ENCODE data around the gene PPP1R14C.

The PPP1R14C gene

GRCh38 chr6:150254770-150255169, 111.9 kb downstream of the PPP1R14C start:
- no peak for TF ChIP-seq ZBTB7A (IDR thresholded peaks at IDR 0.05; ENCODE audit: low read depth)
- no peak for TF ChIP-seq TCF12 (IDR thresholded peaks at IDR 0.05; ENCODE audit: low read depth)
- TF ChIP-seq, protein P1, sequence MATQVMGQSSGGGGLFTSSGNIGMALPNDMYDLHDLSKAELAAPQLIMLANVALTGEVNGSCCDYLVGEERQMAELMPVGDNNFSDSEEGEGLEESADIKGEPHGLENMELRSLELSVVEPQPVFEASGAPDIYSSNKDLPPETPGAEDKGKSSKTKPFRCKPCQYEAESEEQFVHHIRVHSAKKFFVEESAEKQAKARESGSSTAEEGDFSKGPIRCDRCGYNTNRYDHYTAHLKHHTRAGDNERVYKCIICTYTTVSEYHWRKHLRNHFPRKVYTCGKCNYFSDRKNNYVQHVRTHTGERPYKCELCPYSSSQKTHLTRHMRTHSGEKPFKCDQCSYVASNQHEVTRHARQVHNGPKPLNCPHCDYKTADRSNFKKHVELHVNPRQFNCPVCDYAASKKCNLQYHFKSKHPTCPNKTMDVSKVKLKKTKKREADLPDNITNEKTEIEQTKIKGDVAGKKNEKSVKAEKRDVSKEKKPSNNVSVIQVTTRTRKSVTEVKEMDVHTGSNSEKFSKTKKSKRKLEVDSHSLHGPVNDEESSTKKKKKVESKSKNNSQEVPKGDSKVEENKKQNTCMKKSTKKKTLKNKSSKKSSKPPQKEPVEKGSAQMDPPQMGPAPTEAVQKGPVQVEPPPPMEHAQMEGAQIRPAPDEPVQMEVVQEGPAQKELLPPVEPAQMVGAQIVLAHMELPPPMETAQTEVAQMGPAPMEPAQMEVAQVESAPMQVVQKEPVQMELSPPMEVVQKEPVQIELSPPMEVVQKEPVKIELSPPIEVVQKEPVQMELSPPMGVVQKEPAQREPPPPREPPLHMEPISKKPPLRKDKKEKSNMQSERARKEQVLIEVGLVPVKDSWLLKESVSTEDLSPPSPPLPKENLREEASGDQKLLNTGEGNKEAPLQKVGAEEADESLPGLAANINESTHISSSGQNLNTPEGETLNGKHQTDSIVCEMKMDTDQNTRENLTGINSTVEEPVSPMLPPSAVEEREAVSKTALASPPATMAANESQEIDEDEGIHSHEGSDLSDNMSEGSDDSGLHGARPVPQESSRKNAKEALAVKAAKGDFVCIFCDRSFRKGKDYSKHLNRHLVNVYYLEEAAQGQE (IDR thresholded peaks at IDR 0.05; ENCODE audit: low read depth) = no peak
- no peak for TF ChIP-seq YY1 (IDR thresholded peaks at IDR 0.05; ENCODE audit: low read depth)
- TF ChIP-seq TEAD4 (IDR thresholded peaks at IDR 0.05) = no peak
- no peak for TF ChIP-seq CREB1 (IDR thresholded peaks at IDR 0.05; ENCODE audit: low read depth)
- TF ChIP-seq MAX (IDR thresholded peaks at IDR 0.05) = no peak
- TF ChIP-seq FOXM1 (IDR thresholded peaks at IDR 0.05; ENCODE audit: borderline replicate concordance, low read depth) = no peak
- no peak for TF ChIP-seq CEBPB (IDR thresholded peaks at IDR 0.05)
- no peak for TF ChIP-seq USF1 (IDR thresholded peaks at IDR 0.05)
- no peak for TF ChIP-seq EGR1 (IDR thresholded peaks at IDR 0.05)
- no peak for TF ChIP-seq RAD21 (IDR thresholded peaks at IDR 0.05; ENCODE audit: low read depth)
- TF ChIP-seq EP300 (IDR thresholded peaks at IDR 0.05; ENCODE audit: borderline replicate concordance) = no peak
- no peak for TF ChIP-seq TAF1 (IDR thresholded peaks at IDR 0.05; ENCODE audit: low read depth)
- TF ChIP-seq NFIC (IDR thresholded peaks at IDR 0.05) = no peak

- TF ChIP-seq CREB1 (IDR thresholded peaks at IDR 0.05; ENCODE audit: low read depth) (no peak), EGR1 (IDR thresholded peaks at IDR 0.05) (no peak), ZBTB7A (IDR thresholded peaks at IDR 0.05; ENCODE audit: low read depth) (no peak), EP300 (IDR thresholded peaks at IDR 0.05; ENCODE audit: borderline replicate concordance) (no peak), USF1 (IDR thresholded peaks at IDR 0.05) (no peak), CEBPB (IDR thresholded peaks at IDR 0.05) (no peak), RAD21 (IDR thresholded peaks at IDR 0.05; ENCODE audit: low read depth) (no peak), NFIC (IDR thresholded peaks at IDR 0.05) (no peak), YY1 (IDR thresholded peaks at IDR 0.05; ENCODE audit: low read depth) (no peak), TAF1 (IDR thresholded peaks at IDR 0.05; ENCODE audit: low read depth) (no peak), MAX (IDR thresholded peaks at IDR 0.05) (no peak), TEAD4 (IDR thresholded peaks at IDR 0.05) (no peak)
- TF ChIP-seq, protein P1 (IDR thresholded peaks at IDR 0.05; ENCODE audit: low read depth) = no peak
These were observed 113.0 kb downstream of the PPP1R14C start for GRCh38 chr6:150255840-150256239.

GRCh38 chr6:150256618-150257272, 113.9 kb downstream of the PPP1R14C start:
- no peak for TF ChIP-seq EP300 (IDR thresholded peaks at IDR 0.05; ENCODE audit: borderline replicate concordance)
- no peak for TF ChIP-seq YY1 (IDR thresholded peaks at IDR 0.05; ENCODE audit: low read depth)
- no peak for TF ChIP-seq TAF1 (IDR thresholded peaks at IDR 0.05; ENCODE audit: low read depth)
- no peak for TF ChIP-seq FOXM1 (IDR thresholded peaks at IDR 0.05; ENCODE audit: borderline replicate concordance, low read depth)
- no peak for TF ChIP-seq USF1 (IDR thresholded peaks at IDR 0.05)
- TF ChIP-seq, protein P1 (IDR thresholded peaks at IDR 0.05; ENCODE audit: low read depth) = no peak
- no peak for TF ChIP-seq RAD21 (IDR thresholded peaks at IDR 0.05; ENCODE audit: low read depth)
- no peak for TF ChIP-seq NFIC (IDR thresholded peaks at IDR 0.05)
- TF ChIP-seq ZBTB7A (IDR thresholded peaks at IDR 0.05; ENCODE audit: low read depth) = no peak
- no peak for TF ChIP-seq CREB1 (IDR thresholded peaks at IDR 0.05; ENCODE audit: low read depth)
- no peak for TF ChIP-seq MAX (IDR thresholded peaks at IDR 0.05)
- TF ChIP-seq TCF12 (IDR thresholded peaks at IDR 0.05; ENCODE audit: low read depth) = no peak

All from Ishikawa (cell line).